DMS 273 (cell line): Measurements from ENCODE around the gene POC5.
A peak's percentile ranks its signal among the peaks of the same experiment; 100 is the strongest.
"Not testable (repeated sequence)": the region's sequence is repeated elsewhere in the genome, so short reads cannot be mapped to it uniquely, and the experiment has no call there.

Experiments
- DNase-seq: peaks from one replicate; lab custom pipeline; 2025; ENCODE audit not compliant: unreplicated experiment; lab: John Stamatoyannopoulos, UW

Gene POC5

GRCh38 chr5:75706775-75707174 lies 10.5 kb downstream of the POC5 start:
- no peak for DNase-seq

GRCh38 chr5:75706016-75706415 lies 11.2 kb downstream of the POC5 start:
- DNase-seq: no peak

GRCh38 chr5:75701856-75702255 lies 15.4 kb downstream of the POC5 start:
- no peak for DNase-seq

GRCh38 chr5:75695472-75696351 lies 21.5 kb downstream of the POC5 start:
- not testable (repeated sequence) for DNase-seq

GRCh38 chr5:75694781-75695180 lies 22.5 kb downstream of the POC5 start:
- no peak for DNase-seq

GRCh38 chr5:75690669-75691068 lies 26.6 kb downstream of the POC5 start:
- no peak for DNase-seq

GRCh38 chr5:75686480-75686879 lies 30.8 kb downstream of the POC5 start:
- no peak for DNase-seq

GRCh38 chr5:75685141-75685540 lies 32.1 kb downstream of the POC5 start:
- DNase-seq: no peak

GRCh38 chr5:75681125-75681830 lies 36.0 kb downstream of the POC5 start:
- peak; percentile 65 for DNase-seq

- DNase-seq: no peak
Observed at GRCh38 chr5:75678155-75678554, 39.1 kb downstream of the POC5 start.

- no peak for DNase-seq
Observed at GRCh38 chr5:75677607-75678006, 39.6 kb downstream of the POC5 start.

GRCh38 chr5:75675783-75676182 lies 41.5 kb downstream of the POC5 start:
- no peak for DNase-seq

- DNase-seq: no peak
Observed at GRCh38 chr5:75672616-75673015, 44.6 kb downstream of the POC5 start.

- no peak for DNase-seq
Observed at GRCh38 chr5:75671506-75671905, 45.7 kb downstream of the POC5 start.

GRCh38 chr5:75670577-75670976 lies 46.7 kb downstream of the POC5 start:
- no peak for DNase-seq

- peak; percentile 84 for DNase-seq
Observed at GRCh38 chr5:75668977-75669689, 48.1 kb downstream of the POC5 start.

- DNase-seq: no peak
Observed at GRCh38 chr5:75668445-75668844, 48.8 kb downstream of the POC5 start.

GRCh38 chr5:75667586-75667985 lies 49.7 kb downstream of the POC5 start:
- peak; percentile 12 for DNase-seq

- no peak for DNase-seq
Observed at GRCh38 chr5:75666801-75667200, 50.4 kb downstream of the POC5 start.

GRCh38 chr5:75664979-75665378 lies 52.3 kb downstream of the POC5 start:
- no peak for DNase-seq

- DNase-seq: no peak
Observed at GRCh38 chr5:75663579-75664284, 53.5 kb downstream of the POC5 start.
